Measurements from ENCODE around the gene ZNF146. TPM values are rescaled to one million over a fixed set of nuclear protein-coding genes. Genes with fewer than 3 reads are reported as not detected.

The ZNF146 gene
- total and polyA plus RNA-seq, 9 donors = 38.1 to 73.8 (median 56.2) TPM

- no peak overlapping the region for H3K27ac ChIP-seq
- 1 to 8% (median 4%) methylated on average over 14 to 37 of the region's 37 CpGs for WGBS, 3 donors
Measured at GRCh38 chr19:36257520-36257876, 42.6 kb downstream of the ZNF146 start.

DNA sequence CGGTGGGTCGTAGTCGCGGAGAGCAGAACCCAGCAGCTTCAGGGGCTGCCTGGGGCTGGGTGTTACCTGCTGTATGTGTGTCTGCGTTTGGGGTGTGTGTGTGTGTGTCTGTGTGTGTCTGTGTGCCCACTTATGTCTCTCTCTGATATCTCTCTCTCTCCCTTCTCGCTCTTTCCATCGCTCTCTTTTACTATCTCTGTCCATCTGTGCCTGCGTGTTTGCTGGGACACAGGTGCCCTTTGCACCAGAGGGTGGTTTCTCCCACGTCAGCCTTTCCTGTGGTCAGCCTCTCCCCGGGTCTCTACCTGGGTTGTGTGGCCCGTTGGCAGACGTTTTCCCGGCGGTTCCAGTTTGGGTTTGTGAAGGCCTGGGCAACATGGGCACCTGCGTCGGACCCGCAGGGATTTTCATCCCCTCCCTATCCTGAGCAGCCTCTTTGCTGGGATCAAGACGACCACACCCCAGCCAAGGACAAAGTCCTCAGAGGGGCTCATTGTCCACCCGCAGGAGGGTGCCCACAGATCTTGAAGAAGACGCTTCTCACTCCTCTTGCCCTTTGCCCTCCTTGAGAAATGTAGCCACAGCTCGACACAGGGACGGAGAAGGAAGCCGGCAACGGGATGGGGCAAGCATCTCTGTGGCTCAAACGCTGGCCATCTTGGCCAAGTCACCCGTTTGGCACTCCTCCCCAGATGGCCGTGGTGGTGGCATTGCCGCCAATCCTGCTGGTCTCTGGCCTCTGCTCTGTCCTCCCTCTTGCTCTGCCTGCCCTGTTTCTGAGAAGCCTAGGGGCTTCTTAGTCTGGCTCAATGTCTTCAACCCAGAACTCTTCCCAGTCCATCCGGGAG is 43.3 kb downstream of the ZNF146 start:
- Histone ChIP-seq H3K9me3 (no peaks in the 10 kb centered on the region), H3K36me3 (no peaks in the 10 kb centered on the region), H3K27ac (no peak overlapping the region), H3K27me3 (no peaks in the 10 kb centered on the region), H3K4me3 (no peak overlapping the region), H3K4me1 (ENCODE audit: insufficient read depth) (no peaks in the 10 kb centered on the region)
- intact Hi-C loops (cut with DNase I) = no loop called here
- TF ChIP-seq EP300 (IDR thresholded peaks at IDR 0.05) = no peak
- TF ChIP-seq POLR2A (IDR thresholded peaks at IDR 0.05) = no peak
- TF ChIP-seq CTCF (IDR thresholded peaks at IDR 0.05) = no peak
- WGBS, 3 donors = 78 to 83% (median 79%) methylated on average over 29 of the region's 29 CpGs
- DNase-seq = no peak

More at GRCh38 chr19:36257520-36257876, 42.6 kb downstream of the ZNF146 start:
- TF ChIP-seq CTCF (IDR thresholded peaks at IDR 0.05) (no peak), EP300 (IDR thresholded peaks at IDR 0.05) (no peak), POLR2A (IDR thresholded peaks at IDR 0.05) (no peak)
- no peaks in the 10 kb centered on the region for H3K4me1 ChIP-seq (ENCODE audit: insufficient read depth)
- no peak overlapping the region for H3K4me3 ChIP-seq
- H3K27me3 ChIP-seq = no peaks in the 10 kb centered on the region
- peak in 1 of 5 donors; percentile 49 for DNase-seq
- intact Hi-C loops (cut with DNase I) = no loop called here
- no peaks in the 10 kb centered on the region for H3K36me3 ChIP-seq
- H3K9me3 ChIP-seq = no peaks in the 10 kb centered on the region

- Histone ChIP-seq H3K27me3 (no peaks in the 10 kb centered on the region), H3K9me3 (no peaks in the 10 kb centered on the region), H3K27ac (no peak overlapping the region), H3K4me1 (ENCODE audit: insufficient read depth) (no peaks in the 10 kb centered on the region), H3K36me3 (no peaks in the 10 kb centered on the region), H3K4me3 (no peak overlapping the region)
- no peak for DNase-seq
- TF ChIP-seq POLR2A (IDR thresholded peaks at IDR 0.05) (no peak), EP300 (IDR thresholded peaks at IDR 0.05) (no peak), CTCF (IDR thresholded peaks at IDR 0.05) (no peak)
- intact Hi-C loops (cut with DNase I) = no loop called here
- WGBS, 3 donors = 93 to 96% (median 96%) methylated on average over 20 of the region's 20 CpGs
Measured at GRCh38 chr19:36259211-36259610, 44.3 kb downstream of the ZNF146 start.

DNA sequence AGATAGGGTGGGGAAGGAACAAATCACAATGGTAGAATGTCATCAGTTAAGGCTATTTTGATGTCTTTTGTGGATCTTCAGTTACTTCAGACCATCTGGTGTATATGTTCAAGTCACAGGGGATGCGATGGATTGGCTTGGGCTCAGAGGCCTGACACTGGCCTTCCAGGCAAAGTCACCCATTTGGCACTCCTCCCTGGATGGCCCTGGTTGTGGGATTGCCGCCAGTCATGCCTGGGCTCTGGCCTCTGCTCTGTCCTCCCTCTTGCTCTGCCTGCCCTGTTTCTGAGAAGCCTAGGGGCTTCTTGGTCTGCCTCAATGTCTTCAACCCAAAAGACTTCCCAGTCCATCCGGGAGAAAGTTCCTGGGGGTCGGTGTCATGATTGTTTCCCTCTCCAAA is 50.2 kb downstream of the ZNF146 start:
- no peaks in the 10 kb centered on the region for H3K4me1 ChIP-seq (ENCODE audit: insufficient read depth)
- intact Hi-C loops (cut with DNase I) = no loop called here
- WGBS, 3 donors = 93 to 96% (median 93%) methylated on average over 4 of the region's 4 CpGs
- DNase-seq = no peak
- H3K27me3 ChIP-seq = no peaks in the 10 kb centered on the region
- no peaks in the 10 kb centered on the region for H3K36me3 ChIP-seq
- no peak for TF ChIP-seq POLR2A (IDR thresholded peaks at IDR 0.05)
- no peak for TF ChIP-seq EP300 (IDR thresholded peaks at IDR 0.05)
- no peak for TF ChIP-seq CTCF (IDR thresholded peaks at IDR 0.05)
- H3K4me3 ChIP-seq = no peak overlapping the region
- H3K27ac ChIP-seq = no peak overlapping the region
- H3K9me3 ChIP-seq = peaks cover 0 to 5% of the 10 kb centered on the region in 2 donors
